ENCODE measurements around the gene EHD4.

The EHD4 gene

DNA sequence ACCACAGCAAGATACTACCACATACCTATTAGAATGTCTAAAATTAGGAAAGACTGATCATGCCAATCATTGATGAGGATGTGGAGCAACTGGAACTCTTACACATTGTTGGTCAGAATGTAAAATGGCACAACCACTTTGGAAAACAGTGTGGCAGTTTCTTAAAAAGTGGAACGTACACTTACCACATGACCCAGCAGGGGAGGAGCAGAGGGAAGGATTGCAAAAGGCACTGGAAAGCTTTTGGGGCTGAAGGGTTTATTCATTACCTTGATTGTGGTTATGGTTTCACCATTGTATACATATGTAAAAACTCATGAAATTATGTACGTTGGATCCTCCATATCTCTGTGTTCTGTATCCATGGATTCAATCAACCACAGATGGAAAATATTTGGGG lies 3.3 kb upstream of the EHD4 start:
- TF ChIP-seq, protein P1, sequence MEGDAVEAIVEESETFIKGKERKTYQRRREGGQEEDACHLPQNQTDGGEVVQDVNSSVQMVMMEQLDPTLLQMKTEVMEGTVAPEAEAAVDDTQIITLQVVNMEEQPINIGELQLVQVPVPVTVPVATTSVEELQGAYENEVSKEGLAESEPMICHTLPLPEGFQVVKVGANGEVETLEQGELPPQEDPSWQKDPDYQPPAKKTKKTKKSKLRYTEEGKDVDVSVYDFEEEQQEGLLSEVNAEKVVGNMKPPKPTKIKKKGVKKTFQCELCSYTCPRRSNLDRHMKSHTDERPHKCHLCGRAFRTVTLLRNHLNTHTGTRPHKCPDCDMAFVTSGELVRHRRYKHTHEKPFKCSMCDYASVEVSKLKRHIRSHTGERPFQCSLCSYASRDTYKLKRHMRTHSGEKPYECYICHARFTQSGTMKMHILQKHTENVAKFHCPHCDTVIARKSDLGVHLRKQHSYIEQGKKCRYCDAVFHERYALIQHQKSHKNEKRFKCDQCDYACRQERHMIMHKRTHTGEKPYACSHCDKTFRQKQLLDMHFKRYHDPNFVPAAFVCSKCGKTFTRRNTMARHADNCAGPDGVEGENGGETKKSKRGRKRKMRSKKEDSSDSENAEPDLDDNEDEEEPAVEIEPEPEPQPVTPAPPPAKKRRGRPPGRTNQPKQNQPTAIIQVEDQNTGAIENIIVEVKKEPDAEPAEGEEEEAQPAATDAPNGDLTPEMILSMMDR (IDR thresholded peaks at IDR 0.05) = no peak

DNA sequence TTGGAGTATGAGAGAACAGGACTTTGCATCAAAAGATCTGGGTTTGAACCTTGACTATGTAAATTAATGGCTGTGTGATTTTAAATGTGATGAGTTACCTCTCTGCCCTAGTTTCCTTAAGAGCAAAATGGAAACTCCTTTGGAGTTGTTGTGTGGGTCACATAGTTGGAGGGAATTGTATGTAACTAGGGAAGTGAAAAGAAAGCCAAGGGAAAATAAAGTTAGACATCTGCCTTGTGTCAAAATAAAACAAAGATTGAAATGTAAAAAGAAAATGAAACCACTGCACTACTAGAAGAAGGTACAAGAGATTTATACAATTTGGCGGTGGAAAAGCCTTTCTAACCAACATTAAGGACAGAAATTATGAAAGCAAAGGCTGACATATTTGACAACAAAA lies 1.7 kb upstream of the EHD4 start:
- TF ChIP-seq, protein P1 (IDR thresholded peaks at IDR 0.05) = no peak

DNA sequence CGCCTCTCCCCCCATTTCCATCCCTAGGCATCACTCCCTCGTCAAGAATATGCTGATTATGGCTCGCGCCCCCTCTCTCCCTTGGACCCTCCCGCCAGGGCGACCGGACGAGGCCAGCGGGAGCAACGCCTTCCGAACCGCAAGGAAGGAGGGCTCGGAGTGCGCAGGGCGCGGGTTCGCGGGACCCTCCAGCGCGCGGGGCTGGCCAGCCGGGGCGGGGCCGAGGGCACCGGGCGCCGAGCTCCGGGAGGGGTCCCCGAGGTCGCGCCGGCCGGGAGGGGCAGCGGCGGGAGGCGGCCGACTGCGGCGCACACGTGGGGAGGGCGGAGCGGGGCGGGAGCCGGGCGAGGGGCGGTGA lies 483 bp downstream of the EHD4 start:
- TF ChIP-seq, protein P1 (IDR thresholded peaks at IDR 0.05) = no peak

DNA sequence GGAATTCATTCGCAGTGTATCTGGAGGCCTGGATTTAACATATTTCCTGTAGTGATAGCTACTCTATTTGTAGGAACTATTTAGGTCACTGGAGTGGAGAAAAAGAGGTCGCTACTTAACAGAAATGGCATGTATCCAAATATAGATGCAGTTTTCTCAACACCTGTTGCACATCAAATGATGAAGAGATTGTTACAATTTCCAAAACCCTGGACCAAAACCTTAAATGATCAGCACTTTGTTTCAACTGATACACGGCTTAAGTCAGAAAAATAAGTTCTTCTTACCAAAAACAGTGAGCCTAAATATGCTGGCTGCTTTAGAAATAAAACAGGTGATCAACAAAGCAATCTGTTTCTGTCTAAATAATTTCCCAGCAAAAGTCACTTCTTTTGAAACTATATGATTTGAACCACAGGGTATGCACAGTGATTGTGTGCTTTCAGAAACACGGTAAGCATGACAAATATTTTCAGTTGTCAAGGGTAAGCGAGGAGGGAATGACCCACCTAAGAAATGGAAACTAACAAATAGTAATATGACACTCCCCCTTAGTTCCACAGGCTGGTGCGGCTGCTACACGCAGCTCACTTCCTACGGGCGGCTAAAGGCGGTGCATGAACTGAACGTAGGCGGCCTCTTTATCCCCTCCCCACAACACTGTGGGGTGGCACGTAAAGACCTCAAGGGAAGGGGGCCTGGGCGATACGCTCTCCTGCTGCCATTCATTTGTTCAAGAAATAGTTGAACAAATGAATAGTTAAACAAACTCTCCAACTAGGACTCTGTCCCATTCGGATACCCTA lies 1.1 kb downstream of the EHD4 start:
- TF ChIP-seq, protein P1 (IDR thresholded peaks at IDR 0.05) = no peak

DNA sequence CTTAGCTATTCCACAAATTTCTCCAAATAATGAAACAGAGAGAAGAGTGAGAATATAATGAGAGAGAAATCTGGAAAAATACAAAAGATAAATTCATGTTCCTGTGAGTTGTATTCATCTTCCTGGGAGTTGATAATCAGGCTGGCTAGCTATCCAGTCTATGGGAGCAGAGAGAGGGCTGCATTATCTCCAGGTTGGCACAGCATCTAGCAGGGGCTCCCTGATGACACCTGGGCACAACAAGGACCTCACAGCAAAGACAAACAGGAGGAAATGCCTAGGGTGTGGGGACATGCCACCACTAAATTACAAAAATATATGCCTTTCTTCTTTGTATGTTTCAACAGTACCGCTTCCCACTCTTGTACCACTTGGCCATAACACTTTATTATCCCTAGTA lies 1.9 kb downstream of the EHD4 start:
- TF ChIP-seq, protein P1 (IDR thresholded peaks at IDR 0.05) = no peak

DNA sequence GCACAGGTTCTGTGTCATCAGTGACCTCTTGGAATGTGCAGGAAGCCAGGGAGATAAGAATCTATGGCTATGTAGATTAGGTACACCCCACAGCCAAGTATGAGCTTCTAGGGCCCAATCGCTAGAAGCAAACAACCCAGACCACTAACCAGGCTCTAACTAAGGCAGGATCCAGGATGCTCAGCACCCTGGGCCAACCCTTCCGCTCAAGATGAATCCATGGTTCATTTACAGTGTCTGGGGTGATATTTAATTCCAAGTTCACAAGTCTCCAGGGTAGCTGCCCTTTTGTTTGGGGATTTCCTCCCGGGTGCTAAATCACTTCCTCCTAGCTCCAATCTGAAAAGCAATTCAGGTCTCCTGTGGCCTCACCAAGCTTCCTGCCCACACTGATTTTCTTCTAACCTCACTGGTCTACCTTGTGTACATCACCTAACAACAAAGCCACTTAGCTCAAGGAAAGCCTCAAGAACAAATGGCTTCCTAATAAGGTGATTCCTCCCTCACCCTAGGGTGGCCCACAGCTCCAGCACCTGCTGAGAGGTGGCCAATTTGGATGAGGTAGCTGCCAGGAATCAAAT lies 2.4 kb downstream of the EHD4 start:
- TF ChIP-seq, protein P1 (IDR thresholded peaks at IDR 0.05) = no peak

DNA sequence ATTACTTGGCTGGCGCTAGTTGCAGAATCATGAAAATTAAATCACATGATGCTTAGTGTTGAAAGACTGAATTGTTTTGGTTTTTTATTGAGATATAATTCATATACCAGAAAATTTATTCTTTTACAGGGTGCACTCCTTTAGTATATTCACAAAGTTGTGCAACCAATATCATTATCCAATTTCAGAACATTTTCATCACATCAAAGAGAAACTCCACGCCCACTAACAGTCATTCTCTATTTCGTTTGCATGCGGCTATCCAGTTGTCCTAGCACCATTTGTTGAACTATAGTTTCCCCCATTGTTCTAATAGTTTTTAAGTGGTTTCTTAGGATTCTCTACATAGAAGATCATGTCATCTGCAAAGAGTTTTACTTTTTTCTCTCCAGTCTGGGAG lies 3.7 kb downstream of the EHD4 start:
- TF ChIP-seq, protein P1 (IDR thresholded peaks at IDR 0.05) = no peak

All from LNCAP (cell line).